Karpas-422 (cell line): ENCODE data around the gene CAPZA1. TPM values are rescaled to one million over a fixed set of nuclear protein-coding genes. Genes with fewer than 3 reads are reported as not detected.

Experiments
- DNase-seq: peaks from one replicate; pipeline ENCODE4 v3.0.0-alpha.2; 2015
- H2AFZ ChIP-seq: fragments of 200-600 bp; sonication (generic); 2 replicates; pipeline ENCODE4 v1.6.1; 2014; ENCODE audit warnings: antibody characterized with exemption, low read length, mixed read lengths
- H3K27ac ChIP-seq: fragments of 200-600 bp; sonication (generic); 2 replicates; pipeline ENCODE4 v1.5.1; 2014; ENCODE audit warnings: mild to moderate bottlenecking, low read length, moderate library complexity
- H3K27me3 ChIP-seq: fragments of 200-600 bp; sonication (generic); 2 replicates; pipeline ENCODE4 v1.6.1; 2014; ENCODE audit warnings: low read length, mixed read lengths
- H3K36me3 ChIP-seq: fragments of 200-600 bp; sonication (generic); 2 replicates; pipeline ENCODE4 v1.6.1; 2014; ENCODE audit warnings: low read length, mixed read lengths; ENCODE audit not compliant: insufficient read depth
- H3K4me1 ChIP-seq: fragments of 200-600 bp; sonication (generic); 2 replicates; pipeline ENCODE4 v1.6.1; 2014; ENCODE audit warnings: mild to moderate bottlenecking, low read length, mixed read lengths
- H3K4me2 ChIP-seq: fragments of 200-600 bp; sonication (generic); 2 replicates; pipeline ENCODE4 v1.6.1; 2014; ENCODE audit warnings: low read length, low read depth, mild to moderate bottlenecking; ENCODE audit not compliant: poor library complexity, severe bottlenecking
- H3K4me3 ChIP-seq: fragments of 200-600 bp; sonication (generic); 2 replicates; pipeline ENCODE4 v1.5.1; 2014; ENCODE audit warnings: mild to moderate bottlenecking, antibody characterized with exemption, low read length, mixed read lengths
- H3K79me2 ChIP-seq: fragments of 200-600 bp; sonication (generic); 2 replicates; pipeline ENCODE4 v1.6.1; 2014; ENCODE audit warnings: mild to moderate bottlenecking, low read length, mixed read lengths
- H3K9ac ChIP-seq: fragments of 200-600 bp; sonication (generic); 2 replicates; pipeline ENCODE4 v1.6.0; 2014; ENCODE audit warnings: low read length
- H3K9me2 ChIP-seq: fragments of 200-600 bp; sonication (generic), shearing (Covaris generic); replicated peaks from 2 replicates; pipeline ENCODE4 v1.6.0; 2014; ENCODE audit warnings: mild to moderate bottlenecking, low read length, moderate library complexity; ENCODE audit not compliant: insufficient read depth
- H3K9me3 ChIP-seq: fragments of 300-700, 200-600 bp; sonication (generic); 2 replicates; pipeline ENCODE4 v1.6.1; 2014; ENCODE audit warnings: low read length, mixed read lengths
- H4K20me1 ChIP-seq: fragments of 200-600 bp; sonication (generic); 2 replicates; pipeline ENCODE4 v1.6.1; 2014; ENCODE audit warnings: mild to moderate bottlenecking, antibody characterized with exemption, low read length, low read depth; ENCODE audit not compliant: insufficient read depth
- total RNA-seq: library from RNA; depleted of rRNA; stranded (reverse); fragments of >200 nt; shearing (Covaris generic); gene quantifications from 2 replicates; pipeline ENCODE4 v1.2.3, GENCODE V29; 2014; ENCODE audit warnings: low replicate concordance

CAPZA1 gene
- total RNA-seq, 1 experiment from 2014 or later = 225 TPM

GRCh38 chr1:112674986-112675727, 55.5 kb downstream of the CAPZA1 start:
- peak overlapping the region; percentile 88 for H3K4me3 ChIP-seq
- peak overlapping the region; percentile 57 for H2AFZ ChIP-seq
- peaks cover 3% of the 10 kb centered on the region; the same call in 1 of the 2 replicates for H4K20me1 ChIP-seq
- peak overlapping the region; percentile 99 for H3K4me2 ChIP-seq
- no peak overlapping the region for H3K27ac ChIP-seq
- peaks cover 42% of the 10 kb centered on the region for H3K4me1 ChIP-seq
- H3K9ac ChIP-seq = peak overlapping the region; percentile 75
- no peaks in the 10 kb centered on the region for H3K27me3 ChIP-seq
- DNase-seq = peak; percentile 61
- H3K9me3 ChIP-seq = no peaks in the 10 kb centered on the region
- H3K79me2 ChIP-seq = no peaks in the 10 kb centered on the region
- H3K36me3 ChIP-seq = peaks cover 11% of the 10 kb centered on the region; the same call in 1 of the 2 replicates
- no peaks in the 10 kb centered on the region for H3K9me2 ChIP-seq

GRCh38 chr1:112675728-112676381, 56.2 kb downstream of the CAPZA1 start:
- Histone ChIP-seq H3K79me2 (no peaks in the 10 kb centered on the region), H2AFZ (no peak overlapping the region), H3K9me3 (no peaks in the 10 kb centered on the region), H3K27me3 (no peaks in the 10 kb centered on the region), H3K9ac (peak overlapping the region; percentile 75; the same call in 1 of the 2 replicates), H3K4me3 (peak overlapping the region; percentile 88), H3K4me1 (peaks cover 38% of the 10 kb centered on the region), H3K27ac (no peak overlapping the region), H3K4me2 (peak overlapping the region; percentile 99), H4K20me1 (peaks cover 3% of the 10 kb centered on the region; the same call in 1 of the 2 replicates), H3K36me3 (peaks cover 4% of the 10 kb centered on the region; the same call in 1 of the 2 replicates), H3K9me2 (no peaks in the 10 kb centered on the region)
- no peak for DNase-seq

GRCh38 chr1:112676543-112676942, 56.9 kb downstream of the CAPZA1 start:
- no peak overlapping the region for H3K27ac ChIP-seq
- no peaks in the 10 kb centered on the region; the same call in 1 of the 2 replicates for H3K36me3 ChIP-seq
- H3K9me2 ChIP-seq = no peaks in the 10 kb centered on the region
- peaks cover 38% of the 10 kb centered on the region for H3K4me1 ChIP-seq
- no peaks in the 10 kb centered on the region for H3K27me3 ChIP-seq
- no peak overlapping the region for H2AFZ ChIP-seq
- H4K20me1 ChIP-seq = peaks cover 3% of the 10 kb centered on the region; the same call in 1 of the 2 replicates
- no peaks in the 10 kb centered on the region for H3K9me3 ChIP-seq
- H3K9ac ChIP-seq = no peak overlapping the region
- no peak overlapping the region for H3K4me3 ChIP-seq
- H3K4me2 ChIP-seq = peak overlapping the region; percentile 99
- peak; percentile 67 for DNase-seq
- no peaks in the 10 kb centered on the region for H3K79me2 ChIP-seq

- Histone ChIP-seq H3K9me2 (no peaks in the 10 kb centered on the region), H3K27ac (no peak overlapping the region), H3K4me1 (peaks cover 36% of the 10 kb centered on the region), H3K9me3 (no peaks in the 10 kb centered on the region), H3K4me3 (no peak overlapping the region), H3K36me3 (no peaks in the 10 kb centered on the region), H3K79me2 (no peaks in the 10 kb centered on the region), H3K9ac (no peak overlapping the region), H3K27me3 (no peaks in the 10 kb centered on the region), H4K20me1 (peaks cover 3% of the 10 kb centered on the region; the same call in 1 of the 2 replicates), H3K4me2 (no peak overlapping the region), H2AFZ (no peak overlapping the region)
- DNase-seq = no peak
Observed at GRCh38 chr1:112677501-112677900, 57.9 kb downstream of the CAPZA1 start.

GRCh38 chr1:112678605-112679004, 59.0 kb downstream of the CAPZA1 start:
- no peak overlapping the region for H3K9ac ChIP-seq
- no peaks in the 10 kb centered on the region for H3K79me2 ChIP-seq

GRCh38 chr1:112685913-112686312, 66.3 kb downstream of the CAPZA1 start:
- Histone ChIP-seq H4K20me1 (no peaks in the 10 kb centered on the region), H3K9me2 (no peaks in the 10 kb centered on the region), H3K9ac (no peak overlapping the region), H3K4me3 (no peak overlapping the region), H3K4me1 (no peaks in the 10 kb centered on the region), H3K36me3 (no peaks in the 10 kb centered on the region), H3K9me3 (no peaks in the 10 kb centered on the region), H3K4me2 (no peak overlapping the region), H3K27ac (no peak overlapping the region), H3K79me2 (no peaks in the 10 kb centered on the region), H3K27me3 (no peaks in the 10 kb centered on the region), H2AFZ (no peak overlapping the region)
- DNase-seq = no peak

More at GRCh38 chr1:112678605-112679004, 59.0 kb downstream of the CAPZA1 start:
- no peaks in the 10 kb centered on the region for H3K9me2 ChIP-seq
- H3K27me3 ChIP-seq = no peaks in the 10 kb centered on the region
- no peak overlapping the region for H3K4me2 ChIP-seq
- H3K36me3 ChIP-seq = no peaks in the 10 kb centered on the region
- H3K27ac ChIP-seq = no peak overlapping the region
- H2AFZ ChIP-seq = no peak overlapping the region
- peaks cover 3% of the 10 kb centered on the region; the same call in 1 of the 2 replicates for H4K20me1 ChIP-seq
- H3K9me3 ChIP-seq = no peaks in the 10 kb centered on the region
- DNase-seq = no peak
- no peak overlapping the region for H3K4me3 ChIP-seq
- peaks cover 26% of the 10 kb centered on the region for H3K4me1 ChIP-seq

GRCh38 chr1:112686417-112686816, 66.8 kb downstream of the CAPZA1 start:
- no peak for DNase-seq
- Histone ChIP-seq H3K27me3 (no peaks in the 10 kb centered on the region), H2AFZ (no peak overlapping the region), H3K79me2 (no peaks in the 10 kb centered on the region), H3K27ac (no peak overlapping the region), H3K36me3 (no peaks in the 10 kb centered on the region), H3K4me1 (no peaks in the 10 kb centered on the region), H3K9me2 (no peaks in the 10 kb centered on the region), H3K9ac (no peak overlapping the region), H3K4me2 (no peak overlapping the region), H4K20me1 (no peaks in the 10 kb centered on the region), H3K4me3 (no peak overlapping the region), H3K9me3 (no peaks in the 10 kb centered on the region)

GRCh38 chr1:112686835-112687234, 67.2 kb downstream of the CAPZA1 start:
- Histone ChIP-seq H3K4me1 (no peaks in the 10 kb centered on the region), H3K79me2 (no peaks in the 10 kb centered on the region), H3K9me2 (no peaks in the 10 kb centered on the region), H3K9ac (no peak overlapping the region), H3K27me3 (no peaks in the 10 kb centered on the region), H3K4me2 (no peak overlapping the region), H3K9me3 (no peaks in the 10 kb centered on the region), H3K27ac (no peak overlapping the region), H4K20me1 (no peaks in the 10 kb centered on the region), H3K4me3 (no peak overlapping the region), H2AFZ (no peak overlapping the region), H3K36me3 (no peaks in the 10 kb centered on the region)
- DNase-seq = no peak
